NCI-H345 (cell line): ENCODE measurements around the gene ADRB1.

ENCODE experiments used
- DNase-seq: peaks from one replicate; lab custom pipeline; 2025; lab: John Stamatoyannopoulos, UW

Gene ADRB1

DNA sequence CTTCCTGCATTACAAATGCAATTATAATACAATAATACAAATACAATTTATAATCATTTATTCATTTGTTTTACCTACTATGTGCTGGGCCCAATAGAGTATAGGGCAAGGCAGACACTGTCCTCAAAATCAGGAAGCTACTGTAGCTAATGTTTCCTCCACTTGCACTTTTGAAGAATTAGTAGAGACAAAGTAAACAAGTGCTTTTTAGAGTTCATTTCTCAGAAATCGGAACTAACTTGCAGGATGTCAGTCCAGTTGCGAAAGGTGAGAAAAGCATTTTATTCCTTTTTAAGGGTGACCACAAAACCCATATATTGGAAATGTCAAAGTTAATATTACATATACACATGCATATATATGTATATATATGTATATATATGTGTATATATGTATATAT, 14.2 kb downstream of the ADRB1 start:
- DNase-seq = no peak

DNA sequence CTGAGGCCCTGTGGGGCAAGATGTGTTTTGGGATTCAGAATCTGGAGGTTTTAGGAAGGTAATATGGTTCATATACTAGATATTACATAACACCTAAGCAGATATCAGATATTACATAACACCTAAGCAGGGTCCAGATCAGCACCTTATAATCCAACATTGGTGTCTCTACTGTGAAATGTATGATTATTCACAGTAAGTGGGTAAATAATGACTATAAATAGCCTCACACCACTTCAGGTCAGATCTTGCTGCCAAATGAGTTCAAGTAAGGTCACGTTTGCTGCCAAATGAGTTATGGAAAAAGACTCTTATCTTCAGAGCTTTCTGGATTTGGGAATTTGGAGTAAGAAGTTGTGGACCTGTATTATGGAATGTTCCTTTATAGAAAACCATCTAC, 14.6 kb downstream of the ADRB1 start:
- DNase-seq = no peak

DNA sequence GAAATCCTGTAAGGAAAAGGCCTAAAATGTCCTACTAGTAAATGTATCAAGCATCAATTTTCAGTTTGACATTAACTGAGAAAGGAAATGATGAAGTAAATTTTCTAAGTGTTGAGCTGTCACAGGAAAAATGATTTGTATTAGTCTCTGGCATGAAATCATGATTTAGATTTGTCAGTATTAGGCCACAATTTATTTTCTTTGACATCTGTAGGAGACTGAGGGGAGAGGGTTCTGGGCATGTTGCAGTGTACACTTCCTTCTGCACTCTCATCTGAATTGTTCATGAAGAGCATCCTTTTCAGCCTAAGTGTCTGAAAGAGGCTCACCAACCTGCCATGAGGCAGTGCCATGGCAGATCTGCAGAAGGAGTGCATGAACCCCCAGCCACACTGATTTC, 15.9 kb downstream of the ADRB1 start:
- DNase-seq = no peak

DNA sequence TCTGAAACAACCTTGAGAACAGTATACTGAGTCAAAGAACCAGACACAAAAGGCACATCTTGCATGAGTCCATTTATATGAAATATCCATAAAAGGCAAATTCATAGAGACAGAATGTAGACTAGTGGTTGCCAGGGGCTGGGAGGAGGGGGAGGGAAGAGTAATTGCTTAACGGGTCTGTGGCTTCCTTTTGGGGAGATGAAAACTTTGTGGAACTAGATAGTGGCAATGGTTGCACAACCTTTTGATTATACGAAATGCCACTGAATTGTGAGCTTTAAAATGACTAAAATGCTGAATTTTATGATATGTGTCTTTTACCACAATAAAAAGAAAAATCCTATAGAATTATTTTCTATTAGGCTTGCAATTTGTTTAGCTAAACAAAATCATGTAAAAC, 16.8 kb downstream of the ADRB1 start:
- no peak for DNase-seq

DNA sequence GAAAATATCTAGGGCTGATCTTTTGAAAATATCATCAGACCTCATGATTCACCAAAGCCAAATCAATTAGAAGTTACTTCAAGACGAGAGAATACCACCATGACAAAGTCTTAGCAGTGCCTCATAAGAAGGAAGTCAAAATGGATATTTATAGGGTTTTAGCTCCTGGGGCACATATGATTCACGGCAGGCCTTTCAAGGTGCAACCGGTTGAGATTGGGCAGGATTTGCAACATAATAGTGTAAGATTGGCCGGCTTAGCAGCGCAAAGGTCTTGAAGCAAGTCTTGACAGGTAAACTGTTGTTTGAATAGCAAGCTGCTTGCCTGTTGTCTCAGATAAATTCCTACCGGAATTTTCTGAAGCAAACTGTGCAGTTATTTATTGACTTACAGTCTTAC, 17.5 kb downstream of the ADRB1 start:
- DNase-seq = no peak

DNA sequence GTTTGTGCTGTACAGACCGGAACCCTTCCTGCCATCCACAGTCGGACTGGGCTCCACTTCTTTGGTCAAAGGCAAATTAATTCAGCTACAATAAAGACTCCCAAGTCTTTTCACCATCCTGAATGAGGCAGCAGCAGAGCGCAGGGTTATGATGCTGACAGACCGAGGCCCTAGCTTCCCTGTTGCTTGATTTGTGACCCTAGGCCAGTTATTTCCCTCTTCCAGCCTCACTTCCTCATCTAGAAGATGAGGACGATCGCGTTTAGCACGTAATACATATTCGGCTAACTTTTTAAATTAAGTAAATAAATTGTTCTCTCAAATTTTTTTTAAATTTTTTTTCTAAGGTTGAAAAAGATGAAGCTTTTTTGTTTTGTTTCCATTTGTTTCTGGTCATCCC, 18.1 kb downstream of the ADRB1 start:
- DNase-seq = no peak

DNA sequence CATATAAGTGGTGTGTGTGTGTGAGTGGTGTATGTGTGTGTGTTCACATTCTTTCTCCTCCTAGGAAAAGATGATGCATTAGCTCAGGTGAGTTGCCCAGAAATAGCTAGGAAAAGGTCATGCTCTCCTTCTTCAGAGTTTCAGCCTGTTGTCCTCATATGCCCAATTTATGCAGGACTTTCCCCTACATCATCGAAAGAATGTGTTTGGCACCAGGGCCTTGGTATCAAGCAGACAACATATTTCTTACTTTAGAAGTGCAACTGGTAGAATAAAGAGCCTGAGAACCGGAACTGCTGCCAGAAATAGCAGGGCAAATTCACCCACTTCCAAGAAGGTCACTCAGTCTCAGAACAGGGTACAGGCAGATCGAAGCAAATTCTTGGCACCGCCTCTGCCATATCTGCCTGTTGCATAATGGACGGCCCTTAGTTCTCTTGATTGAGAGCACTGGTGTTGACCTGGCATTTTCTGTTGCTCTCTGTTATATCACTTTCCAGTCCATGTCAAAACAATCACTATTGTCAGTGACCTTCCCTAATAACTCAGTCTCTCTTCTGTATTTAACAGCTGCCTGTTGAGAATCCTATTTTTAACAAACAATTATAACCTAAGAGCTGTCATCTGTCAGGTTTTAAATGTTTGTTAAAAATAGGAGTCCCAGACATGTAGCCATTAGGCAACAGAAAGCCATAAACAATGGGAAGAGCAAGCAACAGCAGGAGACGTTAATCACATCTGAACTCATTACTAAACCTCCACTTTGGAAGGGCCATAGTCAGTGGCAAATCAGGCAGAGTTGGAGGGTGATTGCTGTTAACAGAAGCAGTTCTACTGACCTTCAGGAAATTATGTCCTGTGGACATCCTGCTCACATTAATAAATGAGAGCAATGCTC, 20.7 kb downstream of the ADRB1 start:
- no peak for DNase-seq

DNA sequence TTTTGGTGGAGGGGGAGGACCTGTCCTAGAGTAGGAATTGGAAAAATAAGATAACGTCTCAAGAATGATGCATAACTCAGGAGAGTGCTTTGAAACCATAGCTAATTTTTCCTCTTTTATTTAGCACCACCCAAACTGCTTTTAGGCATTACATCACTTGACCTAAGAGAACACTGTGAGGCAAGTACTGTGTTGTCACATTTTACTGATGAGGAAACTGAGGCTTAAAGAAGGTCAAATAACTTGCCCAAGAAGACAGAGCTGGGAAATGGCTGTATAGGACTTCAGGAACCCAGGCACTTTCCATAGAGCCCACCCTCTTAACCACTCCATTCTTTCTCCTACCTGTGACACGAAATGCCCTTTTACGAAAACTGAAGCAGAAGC, 21.4 kb downstream of the ADRB1 start:
- no peak for DNase-seq

DNA sequence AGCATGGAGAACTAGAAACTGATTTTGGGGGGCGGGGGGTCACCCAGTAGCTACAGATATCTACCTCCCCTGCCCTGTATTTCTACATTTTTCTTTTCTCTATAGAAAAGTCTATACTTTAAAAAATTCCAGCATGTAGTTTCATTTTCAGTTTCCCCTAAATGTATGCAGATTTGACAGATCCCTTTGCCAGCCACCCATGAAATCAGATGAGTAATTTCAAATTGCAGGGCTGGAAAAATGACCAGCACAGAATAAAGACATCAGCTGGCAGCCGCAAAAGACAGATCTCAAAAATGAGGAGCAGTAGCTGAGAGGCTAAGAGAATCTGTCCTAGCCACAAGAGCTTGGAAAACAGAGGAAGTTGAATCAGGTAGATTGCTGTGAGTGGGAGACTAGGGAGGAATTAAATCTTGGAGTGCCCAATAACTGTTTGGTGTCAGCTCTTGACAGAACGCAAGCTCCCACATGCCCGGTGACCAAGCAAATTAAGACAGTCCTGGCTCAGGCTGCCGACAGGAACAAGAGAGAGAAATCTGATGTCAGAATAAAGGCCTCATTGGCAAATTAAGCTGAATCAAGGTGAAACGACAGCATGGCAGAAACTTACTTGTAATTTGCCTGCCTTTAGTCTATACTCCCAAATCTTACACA, 24.5 kb downstream of the ADRB1 start:
- no peak for DNase-seq

DNA sequence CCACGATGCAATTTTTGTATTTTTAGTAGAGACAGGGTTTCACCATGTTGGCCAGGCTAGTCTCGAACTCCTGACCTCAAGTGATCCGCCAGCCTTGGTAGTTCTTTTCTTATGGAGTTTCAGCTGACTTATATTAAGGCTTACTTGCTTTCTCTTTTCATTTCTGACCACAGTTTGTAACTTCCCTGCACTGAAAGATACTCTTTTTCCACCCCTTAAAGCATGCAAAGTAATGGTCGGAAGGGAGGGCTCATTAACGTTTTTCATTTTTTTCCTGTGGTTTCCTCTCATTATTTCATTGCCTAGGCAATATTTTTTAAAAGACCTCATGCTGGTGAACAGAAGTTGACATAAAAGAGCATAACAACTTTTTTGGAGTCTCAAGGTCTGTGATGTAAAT, 27.0 kb downstream of the ADRB1 start:
- DNase-seq = no peak

DNA sequence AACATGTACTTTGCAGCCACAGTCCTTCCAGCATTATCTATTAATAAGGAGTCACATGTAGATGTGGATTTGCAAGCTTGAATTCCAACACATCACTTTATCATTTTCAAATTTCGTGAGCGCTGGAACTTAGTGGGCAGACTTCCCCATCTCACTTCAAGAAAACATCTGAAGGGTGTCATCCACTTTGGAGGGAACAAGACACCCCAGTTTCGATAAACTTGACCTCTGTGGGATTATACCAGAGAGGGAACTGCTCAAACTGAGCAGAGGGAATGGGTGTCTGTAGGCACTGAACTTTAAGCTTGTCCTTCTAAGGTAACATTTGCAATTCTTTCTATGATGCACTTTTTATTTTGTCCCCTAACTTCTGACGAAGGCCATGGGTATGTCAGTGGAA, 27.5 kb downstream of the ADRB1 start:
- no peak for DNase-seq

DNA sequence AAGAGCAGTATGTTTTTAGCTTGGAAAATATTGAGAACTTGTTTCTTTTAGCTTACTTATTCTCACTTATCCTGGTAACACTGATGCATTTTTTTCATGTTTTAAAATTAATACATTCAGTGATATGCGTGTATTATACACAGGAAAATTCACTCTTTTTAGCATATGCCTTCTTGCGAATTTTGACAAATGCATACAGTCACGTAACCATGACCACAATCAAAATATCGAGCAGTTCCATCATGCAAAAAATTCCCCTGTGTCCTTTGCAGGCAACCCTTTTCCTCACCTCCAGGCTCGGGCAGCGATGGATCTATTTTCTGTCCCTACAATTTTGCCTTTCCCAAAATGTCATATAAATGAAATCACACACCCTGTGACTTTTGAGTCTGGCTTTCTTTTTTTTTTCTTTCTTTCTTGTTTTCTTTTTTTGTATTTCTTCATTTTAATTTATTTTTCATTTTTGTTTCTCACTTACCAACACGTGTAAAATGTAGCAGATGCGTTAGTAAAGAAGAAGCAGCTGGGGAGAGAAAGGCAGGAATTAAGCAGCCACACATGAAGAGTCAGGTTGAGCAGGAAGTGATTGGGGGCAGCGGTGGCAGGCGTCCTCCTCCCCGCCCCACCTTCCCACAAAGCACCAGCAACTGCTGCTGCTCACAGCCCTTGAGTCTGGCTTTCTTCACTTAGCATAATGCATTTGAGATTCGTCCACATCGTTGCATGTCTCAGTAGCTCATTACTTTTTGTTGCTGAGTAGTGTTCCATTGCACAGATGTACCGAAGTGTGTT, 29.9 kb downstream of the ADRB1 start:
- DNase-seq = no peak

DNA sequence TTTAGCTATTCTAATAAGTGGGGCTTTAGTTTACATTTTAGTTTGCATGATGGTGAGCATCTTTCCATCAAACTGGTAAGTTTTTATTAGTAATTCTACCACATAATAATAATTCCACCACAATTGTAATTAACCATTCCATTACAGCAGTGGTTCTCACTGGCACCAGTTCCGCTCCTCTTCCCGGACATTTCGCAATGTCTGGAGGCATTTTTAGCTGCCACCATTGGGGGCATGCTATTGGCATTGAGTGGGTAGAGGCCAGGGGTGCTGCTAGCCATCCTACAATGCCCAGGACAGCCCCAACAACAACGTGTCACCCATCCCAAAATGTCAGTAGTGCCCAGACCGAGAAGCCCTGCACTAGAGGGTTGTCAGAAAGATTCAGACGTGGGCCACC, 31.4 kb downstream of the ADRB1 start:
- no peak for DNase-seq

DNA sequence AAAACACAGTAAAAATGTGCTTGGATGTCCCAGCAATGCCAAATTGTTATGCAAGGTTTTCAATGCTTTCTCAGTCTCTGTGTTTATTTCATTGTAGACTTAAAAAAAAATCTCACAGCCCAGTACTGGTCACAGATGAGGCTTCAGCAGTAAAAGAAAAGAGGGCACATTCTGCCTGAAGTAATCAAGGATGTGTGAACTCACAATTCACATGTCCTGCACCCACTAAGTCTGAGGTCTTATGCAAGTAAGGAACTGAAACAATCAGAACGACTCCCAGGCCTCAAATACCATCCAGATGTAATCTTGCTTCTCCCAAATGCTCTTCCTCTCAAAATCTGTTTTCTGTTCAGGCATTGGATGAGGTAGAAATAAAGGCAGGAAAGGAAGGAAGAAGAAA, 33.7 kb downstream of the ADRB1 start:
- no peak for DNase-seq

DNA sequence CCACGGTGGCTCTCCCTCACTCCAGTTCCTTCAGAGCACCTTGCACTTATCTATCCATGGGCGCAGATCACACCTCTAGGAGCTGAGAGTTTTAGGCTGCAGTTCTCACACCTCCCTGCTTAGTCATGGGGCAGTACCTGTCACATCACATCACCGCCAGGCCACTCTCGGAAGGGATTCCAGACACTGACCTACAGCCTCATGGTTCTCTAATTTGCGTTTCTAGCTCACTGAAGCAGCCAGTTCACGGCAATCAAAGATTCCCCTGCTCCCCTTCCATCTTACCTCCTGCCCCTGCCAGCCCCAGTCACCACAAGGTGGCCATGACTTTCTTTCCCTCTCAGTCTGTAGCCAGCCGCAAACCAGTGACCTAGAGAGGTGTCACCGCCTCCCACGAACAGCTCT, 34.2 kb downstream of the ADRB1 start:
- DNase-seq = no peak

DNA sequence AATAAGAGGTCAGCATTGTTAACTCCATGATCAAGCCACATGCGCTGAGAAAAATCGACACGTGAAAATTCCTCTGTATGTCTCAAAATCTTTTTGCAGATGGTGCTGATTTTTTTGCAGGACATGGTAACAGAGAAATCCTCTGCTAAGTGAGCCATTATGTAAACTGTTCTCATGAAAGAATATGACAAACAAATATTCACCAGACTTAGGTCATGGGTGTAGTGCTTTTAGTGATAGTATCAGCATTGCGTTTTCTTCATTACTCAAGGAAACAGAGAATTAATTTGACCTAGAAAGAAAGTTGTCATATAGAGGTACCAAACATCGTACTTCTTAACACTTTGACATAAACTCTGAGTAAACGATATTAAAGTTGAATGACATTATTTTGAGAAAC, 34.7 kb downstream of the ADRB1 start:
- DNase-seq = no peak

DNA sequence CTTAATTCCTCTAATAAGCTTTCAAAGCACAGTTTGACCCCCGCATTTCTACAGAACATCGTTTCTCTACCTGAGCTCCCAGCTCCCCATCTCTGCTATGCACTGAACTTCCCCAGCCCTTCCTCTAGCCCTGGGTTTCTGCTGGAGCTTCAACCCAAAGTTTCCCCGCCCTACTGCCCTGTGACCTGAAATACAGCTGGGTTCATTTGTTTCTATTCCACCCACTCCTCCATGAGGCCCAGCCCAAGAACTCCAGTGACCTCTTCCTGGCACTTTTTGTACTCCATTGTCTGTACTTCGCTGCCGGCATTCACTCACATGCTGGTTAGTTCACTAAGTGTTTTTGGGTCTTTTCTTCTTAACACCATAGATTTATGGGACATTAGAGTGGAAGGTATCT, 35.8 kb downstream of the ADRB1 start:
- DNase-seq = no peak

DNA sequence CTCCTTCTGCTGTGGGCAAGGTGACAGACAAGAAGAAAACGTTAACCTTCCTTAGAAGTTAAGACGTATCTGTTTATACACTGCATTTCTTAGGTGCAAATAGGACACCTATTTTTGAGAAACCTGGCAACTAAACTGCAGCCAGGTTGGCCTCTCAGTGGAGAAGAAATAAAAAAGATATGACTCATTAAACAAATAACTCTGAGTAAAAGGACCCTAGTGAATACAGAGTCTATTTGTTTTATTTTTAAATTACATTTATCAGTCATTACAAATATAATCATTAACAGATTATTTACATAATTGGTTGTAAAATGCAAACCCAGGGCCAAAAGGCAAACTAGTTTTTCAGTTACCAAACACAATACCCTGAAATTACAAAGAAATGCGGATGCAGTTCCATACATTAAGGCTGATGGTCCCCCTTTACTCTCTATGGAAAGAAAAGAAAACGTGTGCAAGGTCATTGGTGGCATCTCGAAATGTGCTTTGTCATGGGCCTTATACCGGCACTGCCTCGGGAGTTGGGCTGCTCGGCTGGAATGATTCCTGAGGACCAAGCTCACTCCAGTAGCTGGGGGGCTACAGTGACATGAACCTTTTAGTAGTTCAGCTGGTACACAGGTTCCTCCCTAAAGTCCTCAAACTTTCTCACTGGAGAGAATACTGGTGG, 38.4 kb downstream of the ADRB1 start:
- DNase-seq = no peak

DNA sequence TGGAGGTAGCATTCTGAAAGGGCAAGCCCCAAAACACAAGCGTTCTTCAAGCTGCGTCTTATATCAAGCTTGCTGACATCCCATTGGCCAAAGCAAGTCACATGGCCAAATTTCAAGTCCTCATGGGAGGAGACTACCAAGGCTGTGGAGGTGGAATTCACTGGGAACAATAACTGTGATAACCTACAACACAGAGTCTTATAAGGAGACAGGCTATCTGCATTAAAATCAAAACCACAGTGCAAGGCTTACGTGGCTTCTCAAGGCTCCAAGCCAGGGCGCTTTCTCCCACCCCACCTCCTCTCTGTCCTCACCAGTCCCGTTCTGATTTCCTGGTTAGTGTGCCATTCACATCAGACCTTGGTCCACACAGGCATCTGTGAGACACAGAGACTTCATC, 39.4 kb downstream of the ADRB1 start:
- no peak for DNase-seq

DNA sequence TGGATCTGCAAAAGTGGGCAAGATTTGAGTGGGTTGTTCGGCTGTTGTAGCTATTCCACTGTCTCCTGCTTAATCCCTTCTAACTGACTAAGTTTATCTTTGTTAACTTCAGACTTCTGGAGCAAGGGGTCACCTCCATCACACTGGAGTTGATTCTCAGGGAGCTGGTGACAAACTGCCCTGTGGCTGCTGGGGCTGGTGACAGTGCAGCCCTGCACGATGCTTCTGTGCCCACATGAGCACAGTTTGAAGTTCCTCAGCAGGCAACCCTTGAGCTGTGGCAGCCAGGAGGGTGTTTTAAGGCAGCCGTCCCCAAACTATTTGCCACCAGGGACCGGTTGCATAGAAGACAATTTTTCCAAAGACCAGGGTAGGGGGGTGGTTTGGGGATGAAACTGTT, 40.5 kb downstream of the ADRB1 start:
- DNase-seq = no peak

DNA sequence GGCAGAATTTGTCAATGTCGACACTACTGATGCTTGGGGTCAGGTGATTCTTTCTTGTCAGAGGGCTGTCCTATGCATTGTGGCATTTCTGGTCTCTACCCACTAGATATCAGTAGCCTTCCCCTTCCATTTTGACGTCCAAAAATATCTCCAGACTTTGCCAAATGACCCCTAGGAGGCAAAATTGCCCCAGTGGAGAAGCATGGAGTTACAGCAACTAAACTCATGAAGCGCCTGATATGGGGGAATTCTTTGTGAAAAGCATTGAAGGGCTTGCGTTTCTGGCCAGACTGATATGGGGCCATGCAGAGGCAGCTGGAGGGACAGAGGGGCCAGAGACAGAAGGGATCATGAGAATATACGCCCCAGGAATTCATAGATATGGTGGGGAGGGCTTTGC, 43.6 kb downstream of the ADRB1 start:
- DNase-seq = no peak

DNA sequence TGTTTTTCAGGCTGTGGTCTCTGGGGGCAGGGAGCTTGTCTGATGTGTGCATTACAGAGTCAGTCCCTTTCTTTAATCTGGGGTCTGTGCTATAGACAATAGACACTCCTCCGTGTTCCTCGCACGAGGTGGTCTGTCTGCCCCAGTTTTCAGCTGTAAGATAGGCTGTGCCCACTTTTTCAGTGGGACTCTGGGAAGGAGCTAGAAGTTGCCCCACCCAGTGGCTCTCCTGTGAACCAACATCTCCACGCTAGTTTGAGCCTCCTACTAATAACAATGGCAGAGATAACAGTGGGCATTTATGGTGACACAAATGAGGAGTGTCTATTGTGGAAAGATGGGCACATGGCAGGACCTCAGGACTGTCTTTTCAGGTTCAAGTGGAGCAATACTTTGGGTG, 44.0 kb downstream of the ADRB1 start:
- DNase-seq = no peak
